Measurements from ENCODE around the gene PCDH10.

The PCDH10 gene

GRCh38 chr4:133148690-133149363 lies at the start of gene PCDH10:
PCDH10 (plus strand) TSS chr4:133149294; CDS start chr4:133150141, 847 bp downstream.
- DNase-seq (ENCODE audit: low spot score), result peak; percentile 97

DNA sequence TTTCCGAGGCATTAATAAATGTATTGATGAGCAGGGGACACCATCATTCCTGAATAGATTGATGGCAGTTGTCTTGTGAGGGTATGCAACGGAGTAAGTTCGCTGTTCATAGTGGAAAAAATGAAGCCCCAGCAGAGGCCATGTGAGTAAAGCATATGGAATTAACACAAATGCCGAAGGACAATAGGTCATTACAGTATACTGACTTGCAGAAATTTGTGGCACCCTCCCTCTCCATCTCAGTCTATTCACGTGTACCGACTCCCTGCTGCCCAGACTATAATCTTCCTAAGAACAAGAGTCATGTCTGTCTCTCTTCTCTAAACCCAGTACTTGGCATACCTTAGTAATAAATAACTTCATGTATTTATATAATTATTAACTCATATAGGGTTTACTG lies 47.1 kb upstream of the PCDH10 start:
- DNase-seq (ENCODE audit: low spot score), result no peak

DNA sequence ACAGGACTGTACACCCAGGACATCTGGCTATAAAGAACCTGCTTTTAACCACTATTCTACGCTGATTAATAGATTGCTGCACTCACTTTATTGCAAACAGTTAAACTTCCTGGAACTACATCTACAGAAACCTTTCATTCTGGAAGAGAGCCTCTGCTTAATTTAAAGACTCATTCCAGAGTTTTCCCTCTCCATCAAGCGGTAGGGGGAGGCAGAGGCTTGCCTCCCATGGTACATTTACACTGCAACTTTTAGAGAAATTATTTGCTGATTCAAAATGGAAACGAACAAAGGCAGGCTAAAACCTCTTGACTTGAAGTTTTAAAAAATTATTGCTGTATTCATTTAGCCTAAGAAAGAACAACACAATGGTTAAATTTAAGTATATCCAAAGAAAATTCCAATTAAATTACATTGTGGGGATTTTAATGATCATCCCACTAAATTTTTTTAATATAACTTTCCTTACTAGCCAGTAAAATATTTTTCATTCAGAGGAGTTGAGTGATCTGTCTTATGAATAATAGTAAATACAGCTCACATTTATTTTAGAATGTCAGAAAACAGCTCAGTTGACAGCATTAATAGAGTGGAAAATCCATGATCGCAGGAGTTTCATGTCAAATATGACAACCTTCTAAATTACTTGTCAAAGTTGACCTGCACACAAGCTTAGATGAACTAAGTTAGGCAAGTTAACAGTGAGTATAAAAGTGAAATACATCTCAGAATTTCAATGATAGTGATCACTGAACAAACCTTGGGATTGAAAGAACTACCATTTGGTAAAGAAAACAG lies 46.3 kb upstream of the PCDH10 start:
- no peak for DNase-seq (ENCODE audit: low spot score)

DNA sequence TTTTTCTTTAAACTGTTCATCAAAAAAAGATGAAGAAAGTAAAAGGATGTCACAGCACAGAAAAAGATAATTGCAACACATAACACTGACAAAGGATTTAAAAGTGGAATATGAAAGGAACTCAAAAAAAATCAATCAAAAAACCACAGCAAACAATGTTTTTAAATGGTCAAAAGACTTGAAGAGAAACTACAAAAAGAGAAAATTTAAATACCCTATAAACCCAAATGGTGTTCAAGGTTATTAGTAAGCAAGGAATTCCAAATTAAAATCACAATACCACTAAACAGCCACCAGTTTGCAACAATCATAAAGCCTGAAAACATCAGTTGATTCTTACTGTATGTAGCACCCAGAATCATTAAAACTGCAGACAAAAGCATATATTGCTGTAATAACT lies 36.5 kb upstream of the PCDH10 start:
- DNase-seq (ENCODE audit: low spot score), result no peak

- no peak for DNase-seq (ENCODE audit: low spot score)
Measured at GRCh38 chr4:133124746-133125145, 24.3 kb upstream of the PCDH10 start.

- no peak for DNase-seq (ENCODE audit: low spot score)
Measured at GRCh38 chr4:133127500-133127899, 21.6 kb upstream of the PCDH10 start.

GRCh38 chr4:133129237-133129636 lies 19.9 kb upstream of the PCDH10 start:
- no peak for DNase-seq (ENCODE audit: low spot score)

GRCh38 chr4:133130171-133130570 lies 18.9 kb upstream of the PCDH10 start:
- DNase-seq (ENCODE audit: low spot score), result no peak

DNA sequence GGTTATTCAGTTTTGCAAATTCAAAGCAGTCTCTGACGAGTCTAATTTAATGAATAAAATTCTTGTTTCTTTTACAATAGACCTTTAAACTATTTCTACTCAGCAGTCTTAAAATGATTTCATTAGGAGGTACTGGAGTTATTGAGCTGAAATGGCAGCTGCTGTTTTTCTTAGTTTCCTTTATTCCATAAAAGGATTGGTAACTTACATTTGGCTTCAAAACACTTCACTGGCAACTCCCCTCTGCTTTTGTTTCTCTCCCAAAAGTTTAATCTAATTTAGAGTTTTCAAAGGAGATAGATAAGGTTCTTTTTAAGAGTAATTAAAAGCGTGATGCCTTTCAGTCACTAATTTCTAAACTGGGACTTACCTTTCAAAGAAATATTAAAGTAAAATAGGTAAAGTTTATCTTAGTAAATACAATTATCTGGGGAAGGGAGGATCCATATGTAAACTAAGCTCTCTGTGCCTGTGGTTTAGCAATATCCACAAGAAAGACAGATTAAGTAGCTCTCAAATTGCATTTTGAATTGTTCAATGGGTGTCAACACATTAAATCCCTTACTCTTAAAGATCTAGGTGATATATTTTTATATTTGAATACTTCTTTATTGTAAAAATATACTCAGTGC lies 17.1 kb upstream of the PCDH10 start:
- DNase-seq (ENCODE audit: low spot score), result no peak

DNA sequence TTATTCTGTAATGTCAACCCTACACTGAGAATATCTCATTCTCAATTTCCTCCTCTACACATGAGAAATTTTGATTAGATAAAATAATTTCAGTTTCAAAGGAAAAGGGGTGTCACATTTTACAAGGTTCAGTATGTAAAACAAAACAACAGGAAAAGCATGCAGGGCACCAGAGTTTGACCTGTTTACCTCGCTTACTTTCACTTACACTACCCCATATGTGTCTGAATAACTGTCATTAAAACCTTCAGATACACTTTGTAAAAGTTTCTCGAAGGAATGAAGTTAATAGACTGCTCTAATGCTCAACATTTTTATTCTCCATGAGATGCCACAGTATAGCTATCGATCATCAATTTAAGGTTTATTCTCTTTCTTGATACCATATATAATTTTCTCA lies 12.3 kb upstream of the PCDH10 start:
- DNase-seq (ENCODE audit: low spot score), result no peak

DNA sequence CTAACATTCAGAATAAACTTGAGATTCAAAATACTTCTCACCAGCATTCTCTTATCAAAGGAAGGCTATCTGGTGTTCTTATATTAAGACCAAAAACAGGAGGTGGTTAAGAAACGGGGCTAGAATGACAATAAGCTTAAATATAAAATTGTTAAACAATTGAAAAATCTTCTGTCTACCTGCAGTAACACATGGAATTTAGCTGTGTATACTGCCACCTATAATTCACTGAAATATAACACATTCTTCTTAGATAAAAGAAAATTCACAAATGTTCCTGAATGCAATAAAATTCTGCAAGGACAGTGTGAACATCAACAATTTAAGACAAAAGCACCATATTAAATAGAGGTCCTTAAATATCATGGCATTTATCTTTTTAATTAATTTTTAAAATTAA lies 11.5 kb upstream of the PCDH10 start:
- DNase-seq (ENCODE audit: low spot score), result peak; percentile 31

DNA sequence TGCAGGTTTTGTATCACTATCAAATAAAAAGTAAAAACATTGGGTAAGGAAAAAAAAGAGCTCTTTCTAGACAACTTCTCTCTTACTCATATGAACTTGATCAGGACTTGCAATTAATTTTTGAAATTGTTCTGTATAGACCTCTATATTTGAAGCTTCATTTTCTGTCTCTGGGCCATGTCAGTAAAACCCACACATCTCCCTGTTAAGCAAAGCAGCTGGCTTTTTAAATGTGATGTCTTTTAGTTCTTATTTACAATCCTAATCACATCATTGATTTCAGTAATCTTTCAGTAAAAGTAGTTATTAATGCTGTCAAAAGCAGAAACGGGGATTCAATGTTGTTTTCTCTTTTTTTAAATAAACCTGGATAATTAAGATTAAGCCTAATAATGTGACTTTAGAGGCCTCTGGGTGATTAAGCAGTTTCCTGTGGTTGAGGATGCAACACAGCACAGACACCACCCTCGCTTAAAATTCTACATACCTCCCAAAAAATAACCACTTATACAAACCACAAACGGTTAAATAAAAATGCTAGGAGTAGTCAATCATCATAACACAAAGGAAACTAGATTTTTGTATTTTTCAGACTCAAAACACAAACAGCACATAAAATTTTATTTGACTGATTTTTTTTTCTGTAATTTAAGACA lies 5.2 kb upstream of the PCDH10 start:
- peak; percentile 28 for DNase-seq (ENCODE audit: low spot score)

GRCh38 chr4:133145241-133145640 lies 3.9 kb upstream of the PCDH10 start:
- DNase-seq (ENCODE audit: low spot score), result peak; percentile 57

GRCh38 chr4:133145758-133146573 lies 3.1 kb upstream of the PCDH10 start:
- peak; percentile 70 for DNase-seq (ENCODE audit: low spot score)

- peak; percentile 91 for DNase-seq (ENCODE audit: low spot score)
Measured at GRCh38 chr4:133146574-133147241, 2.4 kb upstream of the PCDH10 start.

- DNase-seq (ENCODE audit: low spot score), result peak; percentile 65
Measured at GRCh38 chr4:133147286-133147821, 1.7 kb upstream of the PCDH10 start.

GRCh38 chr4:133147921-133148689 lies 989 bp upstream of the PCDH10 start:
- peak; percentile 75 for DNase-seq (ENCODE audit: low spot score)

GRCh38 chr4:133149364-133149695 lies 236 bp downstream of the PCDH10 start:
- no peak for DNase-seq (ENCODE audit: low spot score)

DNA sequence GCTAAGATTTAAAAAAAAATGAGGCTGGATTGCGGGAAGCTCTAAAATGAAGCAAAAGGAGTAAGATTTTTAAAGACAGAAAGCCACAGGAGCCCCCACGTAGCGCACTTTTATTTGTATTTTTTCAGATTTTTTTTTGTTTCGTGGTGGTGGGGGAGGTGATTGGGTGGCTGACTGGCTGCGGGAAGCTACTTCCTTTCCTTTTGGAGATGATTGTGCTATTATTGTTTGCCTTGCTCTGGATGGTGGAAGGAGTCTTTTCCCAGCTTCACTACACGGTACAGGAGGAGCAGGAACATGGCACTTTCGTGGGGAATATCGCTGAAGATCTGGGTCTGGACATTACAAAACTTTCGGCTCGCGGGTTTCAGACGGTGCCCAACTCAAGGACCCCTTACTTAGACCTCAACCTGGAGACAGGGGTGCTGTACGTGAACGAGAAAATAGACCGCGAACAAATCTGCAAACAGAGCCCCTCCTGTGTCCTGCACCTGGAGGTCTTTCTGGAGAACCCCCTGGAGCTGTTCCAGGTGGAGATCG lies 908 bp downstream of the PCDH10 start:
- DNase-seq (ENCODE audit: low spot score), result no peak
